ENCODE data around the gene HNMT.

GRCh38 chr2:137966043-137966442, 1.8 kb downstream of the HNMT start:
- TF ChIP-seq CTCF (IDR thresholded peaks at IDR 0.05) (no peak), POLR2AphosphoS5 (IDR thresholded peaks at IDR 0.05; ENCODE audit: low read depth, low read length) (no peak)
